H1 (cell line): ENCODE measurements around the gene SAP30L. TPM values are rescaled to one million over a fixed set of nuclear protein-coding genes. Genes with fewer than 3 reads are reported as not detected.

ENCODE experiments used
- CTCF ChIA-PET: fragments of 300-600 bp; sonication (Branson Sonifier 250); formaldehyde crosslinking; loops from one replicate; lab custom pipeline; 2021; ENCODE audit not compliant: partially characterized antibody; lab: Charles Lee
- POLR2A ChIA-PET: fragments of 300-600 bp; sonication (Branson Sonifier 250); formaldehyde crosslinking; loops from one replicate; lab custom pipeline; 2021; ENCODE audit warnings: inconsistent platforms; ENCODE audit not compliant: partially characterized antibody; lab: Charles Lee
- DNase-seq, 2 experiments: peaks; one replicate each; pipeline versions ENCODE4 v3.0.0 to v3.0.0-alpha.2; 2010 to 2022; ENCODE audit warnings: low spot score in 2 of 2, low read depth in 1 of 2, mixed read lengths in 1 of 2
- FAIRE-seq: peaks from 2 replicates; lab custom pipeline; 2011; peaks lifted over from hg19 to GRCh38; lab: Jason Lieb, UNC
- H2AFZ ChIP-seq: 2 replicates; pipeline ENCODE4 v1.8.1; 2012; ENCODE audit warnings: low read length, inconsistent platforms
- H2AK5ac ChIP-seq: 2 replicates; pipeline ENCODE4 v1.6.1; 2013; ENCODE audit warnings: low read depth, low read length
- H2BK120ac ChIP-seq: replicated peaks from 2 replicates; pipeline ENCODE3; 2013; ENCODE audit warnings: low read depth, low read length, inconsistent platforms
- H2BK12ac ChIP-seq: 2 replicates; pipeline ENCODE4 v1.6.1; 2013; ENCODE audit warnings: low read depth, low read length
- H2BK15ac ChIP-seq: 2 replicates; pipeline ENCODE4 v1.6.1; 2013; ENCODE audit warnings: low read length
- H2BK20ac ChIP-seq: 2 replicates; pipeline ENCODE4 v1.6.1; 2013; ENCODE audit warnings: low read length
- H2BK5ac ChIP-seq: 2 replicates; pipeline ENCODE4 v1.6.1; 2013; ENCODE audit warnings: low read depth, low read length
- H3K14ac ChIP-seq: 2 replicates; pipeline ENCODE4 v1.6.1; 2013; ENCODE audit warnings: inconsistent platforms; ENCODE audit not compliant: insufficient read length
- H3K18ac ChIP-seq: 2 replicates; pipeline ENCODE4 v1.6.1; 2013; ENCODE audit warnings: low read length; ENCODE audit errors: extremely low read depth
- H3K23ac ChIP-seq: 2 replicates; pipeline ENCODE4 v1.6.1; 2013; ENCODE audit warnings: inconsistent platforms; ENCODE audit not compliant: insufficient read length
- H3K23me2 ChIP-seq: 2 replicates; pipeline ENCODE4 v1.6.1; 2013; ENCODE audit warnings: low read depth, low read length
- H3K27ac ChIP-seq: 2 replicates; pipeline ENCODE4 v1.6.1; 2011; ENCODE audit warnings: low read depth, low read length, inconsistent platforms
- H3K27me3 ChIP-seq, 4 experiments: replicated peaks in 1 of 4; 1 replicate in 1 of 4; 2 replicates in 3 of 4; pipeline versions ENCODE4 v1.6.1 to v1.8.1; 2011 to 2013; ENCODE audit warnings: low read length in 3 of 4, mild to moderate bottlenecking in 3 of 4, inconsistent platforms in 2 of 4, mixed read lengths in 2 of 4, moderate library complexity in 1 of 4; ENCODE audit not compliant: control insufficient read depth in 3 of 4, insufficient read depth in 3 of 4; ENCODE audit errors: extremely low read depth in 1 of 4
- H3K36me3 ChIP-seq, 4 experiments: 2 replicates each; pipeline versions ENCODE4 v1.6.1 to v1.8.1; 2011 to 2013; ENCODE audit warnings: mild to moderate bottlenecking in 4 of 4, low read length in 3 of 4, moderate library complexity in 2 of 4, control low read depth in 1 of 4, inconsistent platforms in 1 of 4; ENCODE audit not compliant: insufficient read depth in 4 of 4, control insufficient read depth in 2 of 4
- H3K4ac ChIP-seq: replicated peaks from 2 replicates; pipeline ENCODE3; 2013; ENCODE audit warnings: low read length, low read depth, mixed read lengths, inconsistent platforms; ENCODE audit not compliant: insufficient read length
- H3K4me1 ChIP-seq, 4 experiments: replicated peaks in 1 of 4; 1 replicate in 1 of 4; 2 replicates in 3 of 4; pipeline versions ENCODE4 v1.6.1 to v1.8.1; 2011 to 2013; ENCODE audit warnings: low read length in 3 of 4, inconsistent platforms in 2 of 4, mixed read lengths in 1 of 4; ENCODE audit not compliant: insufficient read depth in 4 of 4, control insufficient read depth in 3 of 4
- H3K4me2 ChIP-seq, 2 experiments: 2 replicates each; pipeline versions ENCODE4 v1.6.1 to v1.8.1; 2011 to 2013; ENCODE audit warnings: low read depth in 2 of 2, low read length in 2 of 2, control low read depth in 1 of 2, inconsistent platforms in 1 of 2, mild to moderate bottlenecking in 1 of 2; ENCODE audit not compliant: insufficient read depth in 1 of 2
- H3K4me3 ChIP-seq, 4 experiments: fragments of 200-600, 300-600 bp in 1 of 4; sonication (generic), shearing (Covaris generic), sonication (Bioruptor Twin) in 1 of 4; 2 replicates each; pipeline versions ENCODE4 v1.5.1 to v1.8.1; 2011 to 2016; ENCODE audit warnings: low read length in 4 of 4, low read depth in 3 of 4, control low read depth in 2 of 4, inconsistent platforms in 2 of 4, mild to moderate bottlenecking in 2 of 4, mixed read lengths in 1 of 4, moderate library complexity in 1 of 4; ENCODE audit not compliant: insufficient read depth in 2 of 4; ENCODE audit errors: extremely low read depth in 1 of 4
- H3K56ac ChIP-seq: replicated peaks from 2 replicates; pipeline ENCODE3; 2013; ENCODE audit warnings: low read depth, mild to moderate bottlenecking, mixed read lengths, low read length, inconsistent platforms; ENCODE audit not compliant: insufficient read length
- H3K79me1 ChIP-seq: 2 replicates; pipeline ENCODE4 v1.6.1; 2013; ENCODE audit warnings: low read depth, low read length, control low read depth
- H3K79me2 ChIP-seq, 2 experiments: 2 replicates each; pipeline versions ENCODE4 v1.6.1 to v1.8.1; 2012 to 2013; ENCODE audit warnings: low read length in 2 of 2, mild to moderate bottlenecking in 2 of 2, inconsistent platforms in 1 of 2; ENCODE audit not compliant: insufficient read depth in 2 of 2, control insufficient read depth in 1 of 2
- H3K9ac ChIP-seq, 4 experiments: replicated peaks in 1 of 4; 1 replicate in 1 of 4; 2 replicates in 3 of 4; pipeline versions ENCODE4 v1.6.1 to v1.8.1; 2011 to 2013; ENCODE audit warnings: low read depth in 3 of 4, low read length in 3 of 4, control low read depth in 2 of 4, mild to moderate bottlenecking in 2 of 4, moderate library complexity in 2 of 4, inconsistent platforms in 1 of 4; ENCODE audit errors: extremely low read depth in 1 of 4
- H3K9me3 ChIP-seq, 2 experiments: 2 replicates each; pipeline versions ENCODE4 v1.6.1 to v1.8.1; 2012 to 2013; ENCODE audit warnings: mild to moderate bottlenecking in 2 of 2, moderate library complexity in 2 of 2, control low read depth in 1 of 2, inconsistent platforms in 1 of 2, low read depth in 1 of 2, low read length in 1 of 2, mixed read lengths in 1 of 2; ENCODE audit not compliant: insufficient read depth in 2 of 2
- H4K20me1 ChIP-seq, 2 experiments: replicated peaks in 1 of 2; 2 replicates each; pipeline versions ENCODE3 to v1.8.1; 2011 to 2013; ENCODE audit warnings: inconsistent platforms in 2 of 2, low read length in 2 of 2, mild to moderate bottlenecking in 1 of 2; ENCODE audit not compliant: insufficient read depth in 2 of 2, control insufficient read depth in 1 of 2
- H4K5ac ChIP-seq: 2 replicates; pipeline ENCODE4 v1.6.1; 2013; ENCODE audit warnings: low read length, low read depth, mixed read lengths, inconsistent platforms; ENCODE audit not compliant: insufficient read length
- H4K8ac ChIP-seq: 2 replicates; pipeline ENCODE4 v1.8.0; 2013; ENCODE audit warnings: mild to moderate bottlenecking, moderate library complexity, low read length, inconsistent platforms; ENCODE audit not compliant: insufficient read depth; ENCODE audit errors: extremely low read depth
- H4K91ac ChIP-seq: replicated peaks from 2 replicates; pipeline ENCODE3; 2013; ENCODE audit warnings: low read length, mixed read lengths, inconsistent platforms; ENCODE audit not compliant: insufficient read length
- ATF2 ChIP-seq: IDR thresholded peaks from 2 replicates; pipeline ENCODE4 v1.6.1; 2012; ENCODE audit warnings: low read length, inconsistent platforms
- BCL11A ChIP-seq, 2 experiments: IDR thresholded peaks; one replicate each; pipeline ENCODE4 v1.6.1; 2011; ENCODE audit warnings: low read depth in 2 of 2, low read length in 2 of 2, mild to moderate bottlenecking in 2 of 2
- CBX5 ChIP-seq: fragments of 300-800, 300-1000 bp; sonication (generic); IDR thresholded peaks from 2 replicates; pipeline ENCODE4 v1.7.1; 2016; ENCODE audit warnings: antibody characterized with exemption, low read length, low read depth
- CHD1 ChIP-seq: IDR thresholded peaks from 2 replicates; pipeline ENCODE4 v1.6.1; 2012; ENCODE audit warnings: low read depth, low read length, improper control_type of control experiment
- HDAC2 ChIP-seq, 2 experiments: fragments of 300-600 bp in 1 of 2; sonication (generic) in 1 of 2; IDR thresholded peaks; 2 replicates each; pipeline ENCODE4 v1.6.1; 2011 to 2012; ENCODE audit warnings: low read depth in 2 of 2, low read length in 2 of 2, mild to moderate bottlenecking in 2 of 2, moderate library complexity in 2 of 2, borderline replicate concordance in 1 of 2, inconsistent platforms in 1 of 2
- HDAC6 ChIP-seq: IDR thresholded peaks from one replicate; pipeline ENCODE4 v1.7.1; 2012; ENCODE audit warnings: low read depth, mild to moderate bottlenecking, inconsistent platforms, low read length, moderate library complexity
- JUND ChIP-seq: IDR thresholded peaks from 2 replicates; pipeline ENCODE4 v1.6.1; 2011; ENCODE audit warnings: mild to moderate bottlenecking, improper control_type of control experiment, low read length
- NRF1 ChIP-seq: IDR thresholded peaks from 2 replicates; pipeline ENCODE4 v1.6.1; 2011; ENCODE audit warnings: mild to moderate bottlenecking, low read depth, low read length, improper control_type of control experiment
- POLR2AphosphoS5 ChIP-seq: IDR thresholded peaks from 2 replicates; pipeline ENCODE4 v1.6.1; 2011; ENCODE audit warnings: low read depth, low read length
- RXRA ChIP-seq: IDR thresholded peaks from 2 replicates; pipeline ENCODE4 v1.6.1; 2011; ENCODE audit warnings: low read depth, mild to moderate bottlenecking, low read length, moderate library complexity; ENCODE audit not compliant: insufficient read depth
- TAF1 ChIP-seq: IDR thresholded peaks from 2 replicates; pipeline ENCODE4 v1.6.1; 2011; ENCODE audit warnings: mild to moderate bottlenecking, low read depth, low read length
- TCF12 ChIP-seq: IDR thresholded peaks from 2 replicates; pipeline ENCODE4 v1.6.1; 2011; ENCODE audit warnings: low read depth, mild to moderate bottlenecking, low read length
- ZNF274 ChIP-seq: IDR thresholded peaks from 2 replicates; pipeline ENCODE4 v1.7.0; 2012; ENCODE audit warnings: low read length, borderline replicate concordance; ENCODE audit errors: extremely low read depth
- WGBS, 2 experiments: shearing (Covaris generic) in 1 of 2; methylation state at CpG; one replicate each; pipeline versions ENCODE4 v1.1.6 to v1.1.7; 2013 to 2015; ENCODE audit warnings: low lambda C conversion rate in 2 of 2, mixed read lengths in 2 of 2, inconsistent platforms in 1 of 2, low coverage in 1 of 2, missing lambda C conversion rate in 1 of 2; ENCODE audit not compliant: insufficient replicate concordance in 2 of 2, insufficient coverage in 1 of 2, insufficient read length in 1 of 2; ENCODE audit errors: extremely low coverage in 1 of 2, missing lambda C conversion rate in 1 of 2; 5-methylcytosine and 5-hydroxymethylcytosine counted together
- polyA plus RNA-seq, 7 experiments: library from polyadenylated mRNA; depleted of rRNA in 3 of 7; stranded (reverse) in 5 of 7; unstranded in 2 of 7; fragments of >200 nt in 5 of 7; fragments of 200-250 nt in 2 of 7; gene quantifications; 1 replicate in 5 of 7; 2 replicates in 1 of 7; 4 replicates in 1 of 7; pipeline versions ENCODE4 v1.2.1 to v1.2.3, GENCODE V29; 2011 to 2013; ENCODE audit warnings: missing spikeins in 2 of 7, mixed read lengths in 2 of 7
- total RNA-seq: library from RNA; stranded (reverse); fragmentation: NEBNext Ultra II Directional; extraction: Animal tissue kit (Norgen Biotek cat#: 25700); gene quantifications from 2 replicates; pipeline ENCODE4 v1.2.1, GENCODE V29; 2021

SAP30L gene
- total and polyA plus RNA-seq, 2 of the 8 experiments (the other 6 are each of a cell fraction or from before 2014, with no cell fraction given) = 12.2 to 31.5 TPM

- no peak overlapping the region for H2BK12ac ChIP-seq
- no peak overlapping the region for H4K91ac ChIP-seq
- no peak overlapping the region for H2AFZ ChIP-seq
- FAIRE-seq (no peak), DNase-seq (no peak)
- H3K18ac ChIP-seq = no peak overlapping the region
- no peak overlapping the region for H3K4me3 ChIP-seq
- no peak overlapping the region for H3K4me2 ChIP-seq
- no peaks in the 10 kb centered on the region for H3K4me1 ChIP-seq
- no peak overlapping the region for H3K14ac ChIP-seq
- H3K4ac ChIP-seq = no peak overlapping the region
- no peak overlapping the region for H4K5ac ChIP-seq
- 93% methylated on average over 5 of the region's 5 CpGs; no CpG with 5 or more reads in 1 of the 2 experiments for WGBS, 2 experiments
- TF ChIP-seq ATF2 (no peak), CBX5 (no peak), POLR2AphosphoS5 (no peak), CHD1 (no peak), RXRA (no peak), BCL11A (IDR thresholded peaks at IDR 0.05; ENCODE audit: low read depth in 2 of 2, low read length in 2 of 2) (no peak), NRF1 (no peak), TCF12 (no peak), HDAC2 (IDR thresholded peaks at IDR 0.05; ENCODE audit: borderline replicate concordance in 1 of 2, low read depth in 2 of 2, low read length in 2 of 2) (no peak), TAF1 (no peak), ZNF274 (no peak), HDAC6 (no peak), JUND (no peak)
- no peak overlapping the region for H2BK20ac ChIP-seq
- peaks cover 6 to 34% (median 16%) of the 10 kb centered on the region in 4 experiments; a peak in 7 of 8 replicates for H3K36me3 ChIP-seq
- H3K27me3 ChIP-seq = no peaks in the 10 kb centered on the region
- no peak overlapping the region for H2BK5ac ChIP-seq
- no peaks in the 10 kb centered on the region for H3K79me2 ChIP-seq
- no peak overlapping the region for H3K27ac ChIP-seq
- no peaks in the 10 kb centered on the region for H3K23me2 ChIP-seq
- POLR2A ChIA-PET = no interaction called here
- CTCF ChIA-PET = interaction anchor here (1.2 to 4.6 kb wide), 2 partner anchors 12 to 34 kb away, joined by 5 to 17 read pairs; no protein-coding TSS in a partner anchor
- no peak overlapping the region for H3K56ac ChIP-seq
- H3K9me3 ChIP-seq = no peaks in the 10 kb centered on the region
- no peak overlapping the region for H3K23ac ChIP-seq
- peaks cover 0 to 6% of the 10 kb centered on the region in 2 experiments for H4K20me1 ChIP-seq
- H3K9ac ChIP-seq = no peak overlapping the region
- peaks cover under 1% of the 10 kb centered on the region; the same call in 1 of the 2 replicates for H3K79me1 ChIP-seq
- H2BK15ac ChIP-seq = no peak overlapping the region
- no peak overlapping the region for H4K8ac ChIP-seq
- no peak overlapping the region for H2BK120ac ChIP-seq
- H2AK5ac ChIP-seq = no peak overlapping the region
These were observed 9.8 kb downstream of the SAP30L start for GRCh38 chr5:154455585-154455984.
